ENCODE measurements around the gene CGB5. TPM values are rescaled to one million over a fixed set of nuclear protein-coding genes. Genes with fewer than 3 reads are reported as not detected.
A peak's percentile ranks its signal among the peaks of the same experiment; 100 is the strongest.
"Not testable (repeated sequence)": the region's sequence is repeated elsewhere in the genome, so short reads cannot be mapped to it uniquely, and the experiment has no call there.

The CGB5 gene
- total RNA-seq, 4 donors from 2014 or later, result not detected

DNA sequence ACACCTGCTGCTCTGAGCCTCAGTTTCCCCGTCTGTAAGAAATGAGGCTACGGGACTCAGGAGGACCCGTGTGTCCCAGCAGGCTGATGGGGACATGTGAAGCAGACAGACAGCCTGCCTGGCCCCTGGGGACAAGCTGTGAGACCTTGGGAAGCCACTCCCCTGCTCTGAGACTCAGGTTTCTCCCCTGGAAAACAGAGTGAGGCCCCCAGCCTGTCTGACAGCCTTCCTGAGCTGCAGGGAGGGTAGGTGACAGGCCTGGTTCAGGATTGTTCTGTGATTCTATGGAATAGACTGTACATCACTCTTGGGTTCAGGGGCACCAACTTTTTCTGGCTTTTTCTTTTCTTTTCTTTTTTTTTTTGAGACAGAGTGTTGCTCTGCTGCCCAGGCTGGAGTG lies 23.9 kb downstream of the CGB5 start:
- no peak for DNase-seq
- no peak for TF ChIP-seq POLR2A (IDR thresholded peaks at IDR 0.05)
- peaks cover 0 to 26% of the 10 kb centered on the region in 2 donors for H3K27me3 ChIP-seq
- H3K4me3 ChIP-seq, result no peak overlapping the region
- peaks cover 0 to 15% (median 5%) of the 10 kb centered on the region in 4 donors for H3K4me1 ChIP-seq
- H3K9me3 ChIP-seq, result no peaks in the 10 kb centered on the region
- no peak overlapping the region for H3K27ac ChIP-seq
- no peaks in the 10 kb centered on the region for H3K36me3 ChIP-seq

DNA sequence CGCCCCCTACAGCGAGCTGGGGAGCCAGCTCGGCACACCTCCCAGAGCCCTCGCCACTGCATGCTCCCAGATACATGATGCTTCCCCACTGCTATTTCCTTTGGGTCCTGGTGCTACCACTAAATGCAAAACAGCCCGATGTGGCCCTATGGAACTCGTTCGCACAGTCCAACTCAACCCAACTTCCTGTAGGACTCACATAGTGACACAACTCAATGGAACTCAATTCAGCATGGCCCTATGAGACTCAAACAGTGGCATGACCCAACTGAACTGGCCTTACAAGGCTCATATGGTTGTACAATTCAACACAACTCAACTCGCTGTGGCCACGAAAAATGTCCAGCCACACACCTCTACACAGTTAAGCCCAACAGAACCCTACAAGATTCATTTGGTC lies 25.4 kb downstream of the CGB5 start:
- TF ChIP-seq, protein P1, sequence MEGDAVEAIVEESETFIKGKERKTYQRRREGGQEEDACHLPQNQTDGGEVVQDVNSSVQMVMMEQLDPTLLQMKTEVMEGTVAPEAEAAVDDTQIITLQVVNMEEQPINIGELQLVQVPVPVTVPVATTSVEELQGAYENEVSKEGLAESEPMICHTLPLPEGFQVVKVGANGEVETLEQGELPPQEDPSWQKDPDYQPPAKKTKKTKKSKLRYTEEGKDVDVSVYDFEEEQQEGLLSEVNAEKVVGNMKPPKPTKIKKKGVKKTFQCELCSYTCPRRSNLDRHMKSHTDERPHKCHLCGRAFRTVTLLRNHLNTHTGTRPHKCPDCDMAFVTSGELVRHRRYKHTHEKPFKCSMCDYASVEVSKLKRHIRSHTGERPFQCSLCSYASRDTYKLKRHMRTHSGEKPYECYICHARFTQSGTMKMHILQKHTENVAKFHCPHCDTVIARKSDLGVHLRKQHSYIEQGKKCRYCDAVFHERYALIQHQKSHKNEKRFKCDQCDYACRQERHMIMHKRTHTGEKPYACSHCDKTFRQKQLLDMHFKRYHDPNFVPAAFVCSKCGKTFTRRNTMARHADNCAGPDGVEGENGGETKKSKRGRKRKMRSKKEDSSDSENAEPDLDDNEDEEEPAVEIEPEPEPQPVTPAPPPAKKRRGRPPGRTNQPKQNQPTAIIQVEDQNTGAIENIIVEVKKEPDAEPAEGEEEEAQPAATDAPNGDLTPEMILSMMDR (IDR thresholded peaks at IDR 0.05), result no peak
- TF ChIP-seq POLR2A (IDR thresholded peaks at IDR 0.05), result no peak
- no peak for DNase-seq
- Histone ChIP-seq H3K27ac (no peak overlapping the region), H3K27me3 (peaks cover 0 to 36% of the 10 kb centered on the region in 2 donors), H3K4me1 (peaks cover 0 to 15% (median 5%) of the 10 kb centered on the region in 4 donors), H3K9me3 (no peaks in the 10 kb centered on the region), H3K4me3 (no peak overlapping the region), H3K36me3 (no peaks in the 10 kb centered on the region)

DNA sequence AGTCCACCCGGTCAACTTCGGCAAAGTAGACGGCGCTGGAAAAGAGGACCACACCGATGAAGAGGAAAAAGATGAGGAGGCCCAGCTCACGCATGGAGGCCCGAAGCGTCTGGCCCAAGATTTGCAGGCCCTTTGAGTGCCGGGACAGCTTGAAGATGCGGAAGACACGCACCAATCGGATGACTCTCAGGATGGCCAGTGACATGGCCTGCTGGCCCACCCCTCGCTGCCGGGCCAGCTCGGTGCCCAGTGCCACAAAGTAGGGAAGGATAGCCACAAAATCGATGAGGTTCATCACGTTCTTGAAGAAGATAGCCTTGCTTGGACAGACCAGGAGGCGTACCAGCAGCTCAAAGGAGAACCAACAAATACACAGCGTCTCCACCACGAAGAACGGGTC lies 26.8 kb downstream of the CGB5 start:
- H3K27me3 ChIP-seq, result peaks cover 0 to 26% of the 10 kb centered on the region in 2 donors

DNA sequence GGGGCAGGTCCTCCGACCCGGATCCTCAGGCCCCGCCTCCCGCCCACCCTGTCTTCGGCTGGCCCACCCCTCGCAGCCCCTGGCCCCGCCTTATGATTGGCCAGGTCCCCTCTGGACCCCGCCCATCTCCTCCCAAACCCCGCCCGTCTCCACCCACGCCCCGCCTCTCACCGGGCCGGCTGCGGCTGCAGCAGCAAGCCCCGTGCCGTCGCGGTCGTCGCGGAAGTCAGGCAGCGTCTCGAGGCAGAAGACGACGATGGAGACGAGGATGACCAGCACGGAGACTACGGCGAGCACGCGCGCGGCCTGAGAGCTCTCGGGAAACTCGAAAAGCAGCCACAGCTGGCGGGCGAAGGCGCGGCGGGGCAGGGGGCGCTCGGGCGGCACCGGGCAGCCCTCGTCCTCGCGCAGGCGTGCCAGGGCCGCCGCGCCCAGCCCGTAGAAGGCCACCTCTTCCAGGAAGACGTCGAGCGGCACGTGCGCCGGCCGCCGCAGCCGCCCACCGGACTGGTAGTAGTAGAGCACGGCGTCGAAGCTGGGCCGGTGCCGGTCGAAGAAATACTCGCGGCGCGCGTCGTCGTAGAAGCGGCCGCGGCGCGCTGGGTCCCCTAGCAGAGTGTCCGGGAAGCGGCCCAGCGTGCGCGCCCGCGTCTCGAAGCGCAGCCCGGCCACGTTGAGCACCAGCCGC lies 28.4 kb downstream of the CGB5 start:
- H3K4me3 ChIP-seq, result peak overlapping the region in 1 of 4 donors; percentile 23
- TF ChIP-seq, protein P1 (IDR thresholded peaks at IDR 0.05), result no peak
- no peak for TF ChIP-seq POLR2A (IDR thresholded peaks at IDR 0.05)
- H3K27me3 ChIP-seq, result peaks cover 0 to 26% of the 10 kb centered on the region in 2 donors

More for the DNA sequence above, 26.8 kb downstream of the CGB5 start:
- TF ChIP-seq, protein P1 (IDR thresholded peaks at IDR 0.05), result no peak
- DNase-seq, result no peak
- Histone ChIP-seq H3K4me3 (no peak overlapping the region), H3K36me3 (no peaks in the 10 kb centered on the region), H3K9me3 (no peaks in the 10 kb centered on the region), H3K4me1 (peaks cover 0 to 4% (median 0%) of the 10 kb centered on the region in 4 donors), H3K27ac (no peak overlapping the region)

DNA sequence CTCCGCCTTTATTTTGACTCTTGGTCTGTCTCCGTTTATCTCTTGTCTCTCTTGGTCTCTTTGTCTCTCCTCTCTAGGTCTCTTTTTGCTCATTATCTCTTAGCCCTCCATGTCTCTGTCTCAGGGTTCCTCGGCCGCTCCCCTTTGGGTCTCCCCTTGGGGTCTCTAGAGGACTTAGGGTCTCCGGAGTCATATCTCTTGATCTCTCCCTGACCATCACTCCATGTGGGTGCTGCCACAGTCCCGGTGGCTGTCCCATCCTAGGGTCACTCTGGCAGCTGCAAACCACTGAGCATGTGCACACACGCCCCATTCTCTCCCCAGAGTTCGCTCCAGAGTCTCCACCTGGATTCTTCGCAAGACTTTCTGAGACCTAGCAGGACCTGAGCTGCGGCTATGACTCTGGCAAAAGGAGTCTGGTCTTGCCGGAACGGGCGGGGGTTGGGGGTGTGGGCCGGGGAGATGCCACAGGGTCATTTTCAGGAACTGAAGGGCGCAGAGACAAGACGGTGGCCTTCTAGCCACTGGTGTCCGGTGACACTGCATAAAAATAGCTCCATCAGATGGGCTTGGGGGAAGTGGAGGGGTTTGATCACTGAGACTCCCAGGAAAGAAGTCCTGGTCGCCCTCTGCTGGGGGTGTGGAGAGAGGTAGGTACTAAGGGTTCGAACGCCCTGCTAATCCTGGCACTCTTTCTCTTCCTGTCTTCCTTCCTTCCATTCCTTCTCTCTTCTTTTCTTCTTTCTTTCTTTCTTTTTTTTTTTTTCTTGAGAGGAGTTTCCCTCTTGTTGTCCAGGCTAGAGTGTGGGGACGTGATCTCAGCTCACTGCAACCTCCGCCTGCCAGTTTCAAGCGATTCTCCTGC lies 30.1 kb downstream of the CGB5 start:
- Histone ChIP-seq H3K27ac (no peak overlapping the region), H3K9me3 (no peaks in the 10 kb centered on the region), H3K36me3 (no peaks in the 10 kb centered on the region), H3K4me3 (no peak overlapping the region), H3K27me3 (peaks cover 0 to 21% of the 10 kb centered on the region in 2 donors), H3K4me1 (peaks cover 0 to 4% (median 0%) of the 10 kb centered on the region in 4 donors)
- no peak for DNase-seq
- TF ChIP-seq, protein P1 (IDR thresholded peaks at IDR 0.05), result no peak
- TF ChIP-seq POLR2A (IDR thresholded peaks at IDR 0.05), result no peak

More for the DNA sequence above, 28.4 kb downstream of the CGB5 start:
- no peaks in the 10 kb centered on the region for H3K9me3 ChIP-seq
- no peaks in the 10 kb centered on the region for H3K36me3 ChIP-seq
- no peak overlapping the region for H3K27ac ChIP-seq
- DNase-seq, result no peak
- H3K4me1 ChIP-seq, result peaks cover 0 to 4% (median 0%) of the 10 kb centered on the region in 4 donors

DNA sequence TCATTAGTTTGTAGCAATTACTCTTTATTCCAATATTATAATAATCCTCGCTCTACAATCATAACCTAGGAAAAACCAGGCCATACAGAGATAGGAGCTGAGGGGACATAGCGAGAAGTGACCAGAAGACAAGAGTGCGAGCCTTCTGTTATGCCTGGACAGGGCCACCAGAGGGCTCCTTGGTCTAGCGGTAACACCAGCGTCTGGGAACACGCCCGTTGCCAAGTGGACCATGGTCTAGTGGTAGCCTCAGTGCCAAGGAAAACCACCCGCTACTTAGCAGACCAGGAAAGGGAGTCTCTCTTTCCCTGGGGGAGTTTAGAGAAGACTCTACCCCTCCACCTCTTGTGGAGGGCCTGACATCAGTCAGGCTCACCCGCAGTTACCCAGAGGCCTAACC lies 31.2 kb downstream of the CGB5 start:
- not testable (repeated sequence) for H3K4me3 ChIP-seq, H3K27ac ChIP-seq, H3K9me3 ChIP-seq, H3K4me1 ChIP-seq, H3K36me3 ChIP-seq
- H3K27me3 ChIP-seq, result peaks cover 0 to 21% of the 10 kb centered on the region in 2 donors
- TF ChIP-seq, protein P1 (IDR thresholded peaks at IDR 0.05), result peak; percentile 26 to 86 (median 72)
- peak; percentile 35 to 86 (median 75) for DNase-seq

Measured in Peyer's patch (tissue), 4 donors.